Mesothelial cell of epicardium (in vitro differentiated cells): ENCODE results near the gene TDRD9. TPM values are rescaled to one million over a fixed set of nuclear protein-coding genes. Genes with fewer than 3 reads are reported as not detected.

ENCODE experiments used
- DNase-seq, 2 experiments: peaks; one replicate each; pipeline ENCODE4 v3.0.0; 2021; ENCODE audit warnings: low spot score in 2 of 2; ENCODE audit not compliant: unreplicated experiment in 2 of 2
- H3K27ac Mint-ChIP-seq: 2 replicates; pipeline ENCODE4 v1.8.0; 2021; ENCODE audit warnings: mixed read lengths
- H3K27me3 Mint-ChIP-seq: 2 replicates; pipeline ENCODE4 v1.8.0; 2021; ENCODE audit warnings: low read depth, mixed read lengths
- H3K36me3 Mint-ChIP-seq: 2 replicates; pipeline ENCODE4 v1.8.0; 2021; ENCODE audit warnings: mixed read lengths
- H3K4me1 Mint-ChIP-seq: 2 replicates; pipeline ENCODE4 v1.8.0; 2021; ENCODE audit warnings: mixed read lengths
- H3K4me3 Mint-ChIP-seq: 2 replicates; pipeline ENCODE4 v1.8.0; 2021; ENCODE audit warnings: mild to moderate bottlenecking, moderate library complexity, mixed read lengths
- H3K9me3 Mint-ChIP-seq: 2 replicates; pipeline ENCODE4 v1.8.0; 2021; ENCODE audit warnings: mixed read lengths
- CTCF ChIP-seq: fragments of 200-600 bp; sonication (generic); IDR thresholded peaks from one replicate; pipeline ENCODE4 v1.5.0; 2021; ENCODE audit warnings: antibody characterized with exemption; ENCODE audit not compliant: unreplicated experiment
- total RNA-seq: library from RNA; stranded (reverse); gene quantifications from 3 replicates; pipeline ENCODE4 v1.2.1, GENCODE V29; 2021

TDRD9 gene
- total RNA-seq, 1 donor from 2014 or later = not detected

- no peaks in the 10 kb centered on the region for H3K9me3 Mint-ChIP-seq
- no peak overlapping the region for H3K27ac Mint-ChIP-seq
- TF ChIP-seq CTCF = no peak
- DNase-seq = no peak
- H3K4me3 Mint-ChIP-seq = no peak overlapping the region
- H3K27me3 Mint-ChIP-seq = peaks cover 15% of the 10 kb centered on the region
- H3K36me3 Mint-ChIP-seq = no peaks in the 10 kb centered on the region
- no peaks in the 10 kb centered on the region for H3K4me1 Mint-ChIP-seq
Observed at GRCh38 chr14:103998027-103998426, 69.8 kb downstream of the TDRD9 start.

GRCh38 chr14:103999795-104000440, 71.7 kb downstream of the TDRD9 start:
- no peaks in the 10 kb centered on the region for H3K4me1 Mint-ChIP-seq
- H3K27ac Mint-ChIP-seq = no peak overlapping the region
- no peaks in the 10 kb centered on the region for H3K9me3 Mint-ChIP-seq

GRCh38 chr14:104001003-104001402, 72.7 kb downstream of the TDRD9 start:
- no peak for TF ChIP-seq CTCF
- H3K27me3 Mint-ChIP-seq = peaks cover 15% of the 10 kb centered on the region
- H3K36me3 Mint-ChIP-seq = no peaks in the 10 kb centered on the region
- no peaks in the 10 kb centered on the region for H3K4me1 Mint-ChIP-seq
- no peaks in the 10 kb centered on the region for H3K9me3 Mint-ChIP-seq
- DNase-seq = no peak
- no peak overlapping the region for H3K27ac Mint-ChIP-seq
- H3K4me3 Mint-ChIP-seq = no peak overlapping the region

More at GRCh38 chr14:103999795-104000440, 71.7 kb downstream of the TDRD9 start:
- no peak for TF ChIP-seq CTCF
- no peak for DNase-seq
- Mint-ChIP-seq H3K27me3 (peaks cover 9% of the 10 kb centered on the region), H3K36me3 (no peaks in the 10 kb centered on the region), H3K4me3 (no peak overlapping the region)

- no peak for DNase-seq
- Mint-ChIP-seq H3K27me3 (peaks cover 15% of the 10 kb centered on the region), H3K4me1 (no peaks in the 10 kb centered on the region), H3K27ac (no peak overlapping the region), H3K4me3 (no peak overlapping the region), H3K9me3 (no peaks in the 10 kb centered on the region), H3K36me3 (no peaks in the 10 kb centered on the region)
- TF ChIP-seq CTCF = no peak
Observed at GRCh38 chr14:104003616-104004015, 75.4 kb downstream of the TDRD9 start.

GRCh38 chr14:104004849-104005248, 76.6 kb downstream of the TDRD9 start:
- no peak for DNase-seq
- Mint-ChIP-seq H3K36me3 (no peaks in the 10 kb centered on the region), H3K27ac (no peak overlapping the region), H3K27me3 (peaks cover 12% of the 10 kb centered on the region), H3K9me3 (no peaks in the 10 kb centered on the region), H3K4me3 (no peak overlapping the region), H3K4me1 (no peaks in the 10 kb centered on the region)
- no peak for TF ChIP-seq CTCF
